ENCODE results near the gene BBS7.

GRCh38 chr4:121819216-121819965 lies 50.9 kb downstream of the BBS7 start:
- TF ChIP-seq POLR2A (IDR thresholded peaks at IDR 0.05) (no peak), CTCF (IDR thresholded peaks at IDR 0.05) (no peak)

Measured in heart left ventricle (tissue), 13 donors.